Left ventricle myocardium inferior (tissue), 1 donor: Measurements from ENCODE around the gene RBKS. TPM values are rescaled to one million over a fixed set of nuclear protein-coding genes. Genes with fewer than 3 reads are reported as not detected.

Experiments used
- DNase-seq: peaks from one replicate; pipeline ENCODE4 v3.0.0-alpha.2; 2020
- H3K27ac ChIP-seq: fragments of 200-600 bp; replicated peaks from 2 replicates; pipeline ENCODE4 v1.8.0; 2021
- H3K27me3 ChIP-seq: fragments of 200-600 bp; 2 replicates; pipeline ENCODE4 v1.8.0; 2021; ENCODE audit warnings: low read depth
- H3K36me3 ChIP-seq: fragments of 200-600 bp; 2 replicates; pipeline ENCODE4 v1.8.0; 2021
- H3K4me1 ChIP-seq: fragments of 200-600 bp; 2 replicates; pipeline ENCODE4 v1.8.0; 2021
- H3K4me3 ChIP-seq: fragments of 200-600 bp; 2 replicates; pipeline ENCODE4 v1.8.0; 2021; ENCODE audit warnings: mild to moderate bottlenecking, moderate library complexity
- H3K9me3 ChIP-seq: fragments of 200-600 bp; replicated peaks from 2 replicates; pipeline ENCODE4 v1.8.0; 2021
- CTCF ChIP-seq: fragments of 200-600 bp; IDR thresholded peaks from 2 replicates; pipeline ENCODE4 v1.8.0; 2021; ENCODE audit warnings: antibody characterized with exemption, mild to moderate bottlenecking, borderline replicate concordance
- intact Hi-C: fragments of 100-400 bp; cut with micrococcal nuclease; formaldehyde crosslinking; loops from one replicate; pipeline ENCODE4 v1.11.0; 2022
- total RNA-seq: library from RNA; stranded (reverse); fragmentation: NEBNext Ultra II Directional; extraction: Animal tissue kit (Norgen Biotek cat#: 25700); gene quantifications from one replicate; pipeline ENCODE4 v1.2.1, GENCODE V29; 2021
- donor health status: DM: no; HTN: yes; CAD: no; lungs with severe emphysema.

The RBKS gene
- total RNA-seq, 1 donor from 2014 or later: 2.7 TPM

- H3K9me3 ChIP-seq: no peaks in the 10 kb centered on the region
- no peak for TF ChIP-seq CTCF
- H3K27me3 ChIP-seq: no peaks in the 10 kb centered on the region
- H3K4me1 ChIP-seq: peaks cover 42% of the 10 kb centered on the region
- DNase-seq: no peak
- peak overlapping the region; percentile 89 for H3K27ac ChIP-seq
- no peak overlapping the region for H3K4me3 ChIP-seq
- H3K36me3 ChIP-seq: no peaks in the 10 kb centered on the region
- intact Hi-C loops: no loop called here
Measured at GRCh38 chr2:27738349-27739057, 151.7 kb downstream of the RBKS start.

- intact Hi-C loops: no loop called here
- TF ChIP-seq CTCF: peak; percentile 32
- no peak for DNase-seq
- Histone ChIP-seq H3K27ac (peak overlapping the region; percentile 89), H3K36me3 (no peaks in the 10 kb centered on the region), H3K9me3 (no peaks in the 10 kb centered on the region), H3K4me1 (peaks cover 42% of the 10 kb centered on the region), H3K4me3 (no peak overlapping the region), H3K27me3 (no peaks in the 10 kb centered on the region)
Measured at GRCh38 chr2:27737676-27738348, 152.4 kb downstream of the RBKS start.

GRCh38 chr2:27736890-27737204, 153.3 kb downstream of the RBKS start:
- H3K27me3 ChIP-seq: no peaks in the 10 kb centered on the region
- no peak for DNase-seq
- no peak for TF ChIP-seq CTCF
- H3K36me3 ChIP-seq: no peaks in the 10 kb centered on the region
- no peak overlapping the region for H3K4me3 ChIP-seq
- intact Hi-C loops: no loop called here
- peak overlapping the region; percentile 89 for H3K27ac ChIP-seq
- H3K9me3 ChIP-seq: no peaks in the 10 kb centered on the region
- H3K4me1 ChIP-seq: peaks cover 42% of the 10 kb centered on the region

- DNase-seq: no peak
- intact Hi-C loops: no loop called here
- H3K27me3 ChIP-seq: no peaks in the 10 kb centered on the region
- H3K9me3 ChIP-seq: no peaks in the 10 kb centered on the region
- peaks cover 45% of the 10 kb centered on the region for H3K4me1 ChIP-seq
- H3K36me3 ChIP-seq: no peaks in the 10 kb centered on the region
- TF ChIP-seq CTCF: no peak
- peak overlapping the region; percentile 89 for H3K27ac ChIP-seq
- H3K4me3 ChIP-seq: peak overlapping the region; percentile 64
Measured at GRCh38 chr2:27736031-27736889, 153.9 kb downstream of the RBKS start.

GRCh38 chr2:27735263-27735904, 154.8 kb downstream of the RBKS start:
- no peaks in the 10 kb centered on the region for H3K9me3 ChIP-seq
- no peaks in the 10 kb centered on the region for H3K36me3 ChIP-seq
- peaks cover 54% of the 10 kb centered on the region for H3K4me1 ChIP-seq
- H3K27me3 ChIP-seq: no peaks in the 10 kb centered on the region
- no peak for TF ChIP-seq CTCF
- peak overlapping the region; percentile 89 for H3K27ac ChIP-seq
- peak; percentile 85 for DNase-seq
- H3K4me3 ChIP-seq: peak overlapping the region; percentile 64
- intact Hi-C loops: no loop called here
